Stimulated activated naive CD4-positive, alpha-beta T cell treated with Interleukin-2 at 50 U/mL for 16 hours (primary cell): ENCODE results near the gene GPR143.
A peak's percentile ranks its signal among the peaks of the same experiment; 100 is the strongest.

ENCODE experiments used
- DNase-seq: peaks from one replicate; lab custom pipeline; 2025; lab: John Stamatoyannopoulos, UW

GPR143 gene

DNA sequence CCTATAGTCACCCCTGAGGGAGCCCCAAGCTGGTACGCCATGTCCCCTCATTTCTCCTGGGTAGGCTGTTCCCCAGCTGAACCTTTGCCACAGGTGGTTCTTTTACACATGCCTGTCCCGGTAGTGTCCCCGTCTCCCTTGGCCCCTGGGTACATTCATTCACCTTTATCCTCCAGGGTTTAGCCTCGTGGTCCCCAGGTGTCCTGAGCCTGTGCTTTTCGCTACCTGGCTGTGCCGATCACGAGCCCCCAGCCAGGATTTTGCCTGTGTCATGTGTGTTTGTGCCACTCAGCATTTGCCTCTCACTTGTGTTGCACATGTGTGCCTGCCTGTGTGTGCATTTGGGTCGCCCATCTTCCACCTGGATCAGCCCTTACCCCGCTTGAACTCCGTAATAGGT lies 57.6 kb downstream of the GPR143 start:
- DNase-seq = no peak

DNA sequence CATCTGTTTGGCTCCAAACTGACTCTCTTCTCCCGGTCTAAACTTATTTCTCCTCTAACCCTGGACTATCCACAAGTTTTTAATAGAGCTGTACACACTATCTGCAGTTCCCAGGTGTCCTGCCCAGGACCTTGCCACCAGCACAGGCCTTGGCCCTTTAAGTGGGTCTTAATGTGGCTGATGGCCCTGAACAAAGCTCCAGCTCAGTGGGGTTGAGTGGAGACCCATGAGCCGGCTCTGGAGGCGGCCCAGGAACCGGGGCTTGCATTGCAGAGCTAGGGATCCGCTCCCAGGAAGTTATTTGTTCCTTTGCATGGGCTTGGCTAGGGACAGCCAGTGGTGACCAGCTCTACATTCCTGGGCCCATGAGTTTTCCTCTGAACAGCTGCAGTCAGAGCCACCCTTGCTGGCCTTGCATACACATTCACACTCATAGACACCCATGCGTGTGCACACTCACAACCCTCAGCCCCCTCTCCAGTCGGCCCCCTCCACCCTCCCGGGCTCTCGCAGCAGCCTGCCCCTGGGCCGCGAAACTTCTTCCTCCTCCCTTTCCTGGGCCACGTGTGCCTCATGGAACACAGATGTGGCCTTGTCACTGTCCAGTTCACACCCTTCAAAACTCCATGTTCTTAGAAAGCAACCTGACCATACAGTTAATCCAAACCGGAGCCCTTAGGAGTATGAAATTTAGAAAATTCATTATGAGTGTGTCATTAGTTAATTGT lies 58.2 kb downstream of the GPR143 start:
- no peak for DNase-seq

DNA sequence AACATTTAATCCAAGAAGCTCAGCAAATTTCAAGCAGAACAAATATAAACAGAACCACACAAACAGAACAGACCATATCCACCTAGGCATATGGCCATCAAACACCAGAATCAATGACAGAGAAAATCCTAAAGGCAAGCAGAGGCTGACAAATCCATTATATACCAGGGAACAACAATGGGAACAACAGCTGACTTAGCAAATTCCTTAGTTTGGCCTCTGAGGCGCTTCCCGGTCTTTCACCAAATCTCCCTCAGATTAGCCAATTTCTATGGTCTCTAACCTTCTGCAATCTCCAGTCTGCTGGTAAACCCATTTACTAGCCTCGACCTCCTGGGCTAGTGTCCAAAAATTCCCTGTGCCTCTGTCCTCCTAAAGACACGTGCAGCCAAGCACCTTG lies 59.2 kb downstream of the GPR143 start:
- no peak for DNase-seq

DNA sequence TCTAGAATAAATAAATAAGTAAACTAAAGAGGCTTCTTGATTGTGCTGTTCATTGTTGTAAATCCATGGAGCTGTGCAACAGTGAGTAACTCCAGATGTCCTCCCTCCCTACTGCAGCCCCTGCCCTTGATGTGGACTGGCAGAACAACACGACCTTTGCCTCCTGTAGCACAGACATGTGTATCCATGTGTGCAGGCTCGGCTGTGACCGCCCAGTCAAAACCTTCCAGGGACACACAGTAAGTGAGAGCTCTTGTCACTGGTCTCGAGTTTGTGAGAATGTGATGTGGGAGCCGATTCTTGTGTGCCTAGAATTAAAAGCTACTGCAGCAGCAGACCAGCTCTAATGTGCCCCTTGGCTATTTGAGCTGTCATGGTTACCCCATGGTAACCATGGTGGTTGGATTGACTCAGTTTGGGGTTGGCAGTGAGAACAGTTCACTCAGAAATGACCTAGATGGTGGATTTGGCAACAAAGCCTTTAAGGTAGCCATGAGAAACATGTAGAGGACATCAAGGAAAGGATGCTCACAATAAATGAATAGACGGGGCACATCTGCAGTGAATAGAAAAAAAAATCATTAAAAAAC lies 60.7 kb downstream of the GPR143 start:
- no peak for DNase-seq

DNA sequence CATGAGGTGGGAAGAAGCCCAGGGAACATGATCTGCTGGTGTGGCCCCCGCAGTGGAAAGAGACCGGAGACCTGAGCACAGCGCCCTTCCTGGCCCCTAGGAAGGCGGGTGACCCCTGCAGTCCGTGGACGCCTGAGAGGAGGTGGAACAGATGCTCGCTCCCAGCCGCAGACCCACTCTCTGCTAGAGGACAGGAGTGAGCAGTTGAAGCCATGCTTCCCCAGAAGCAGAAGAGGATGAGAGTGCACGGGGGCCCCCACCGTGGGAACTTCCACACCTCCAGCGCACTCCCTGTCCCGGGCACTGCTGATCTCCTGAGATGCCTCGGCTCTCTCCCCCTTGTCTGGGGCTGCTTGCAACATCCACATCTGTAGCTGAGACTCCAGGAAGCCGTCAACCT lies 62.2 kb downstream of the GPR143 start:
- DNase-seq = no peak

DNA sequence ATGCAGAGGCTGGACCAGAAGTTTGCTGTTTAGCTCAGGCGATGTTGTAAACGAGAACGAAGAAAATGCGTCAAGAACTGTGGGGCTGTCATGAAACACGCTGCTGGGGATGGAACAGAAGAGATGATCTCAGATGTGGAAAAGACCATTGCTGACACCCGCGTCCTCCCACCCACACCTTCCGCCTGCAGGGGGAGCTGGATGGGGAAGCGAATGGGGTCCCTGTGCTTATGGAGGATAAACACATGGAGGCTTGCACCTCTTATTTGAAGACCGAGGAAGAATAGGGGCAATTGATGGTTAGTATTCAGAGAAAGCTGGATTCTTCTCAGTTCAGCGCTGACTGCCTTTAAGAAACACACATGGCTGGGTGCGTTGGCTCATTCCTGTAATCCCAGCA lies 63.9 kb downstream of the GPR143 start:
- no peak for DNase-seq

DNA sequence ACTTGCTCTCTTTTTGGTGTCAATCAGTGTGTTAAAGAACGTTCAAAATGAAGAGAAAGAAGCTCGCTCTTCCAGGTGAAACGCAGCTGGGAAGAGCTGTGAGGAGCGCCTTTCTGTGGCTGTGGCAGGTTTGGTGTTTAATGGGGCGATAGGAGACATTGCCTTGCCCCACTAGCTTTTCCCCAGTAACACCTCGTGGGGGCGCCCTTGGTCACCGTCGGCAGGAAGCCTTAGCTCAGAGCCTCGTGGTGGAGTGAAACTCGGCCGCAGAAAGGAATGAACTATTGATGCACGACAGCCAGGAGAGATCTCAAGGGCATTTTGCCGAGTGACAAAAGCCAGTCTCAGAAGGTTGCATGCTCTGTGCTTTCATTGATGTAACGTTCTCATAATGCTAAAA lies 65.1 kb downstream of the GPR143 start:
- DNase-seq = no peak

DNA sequence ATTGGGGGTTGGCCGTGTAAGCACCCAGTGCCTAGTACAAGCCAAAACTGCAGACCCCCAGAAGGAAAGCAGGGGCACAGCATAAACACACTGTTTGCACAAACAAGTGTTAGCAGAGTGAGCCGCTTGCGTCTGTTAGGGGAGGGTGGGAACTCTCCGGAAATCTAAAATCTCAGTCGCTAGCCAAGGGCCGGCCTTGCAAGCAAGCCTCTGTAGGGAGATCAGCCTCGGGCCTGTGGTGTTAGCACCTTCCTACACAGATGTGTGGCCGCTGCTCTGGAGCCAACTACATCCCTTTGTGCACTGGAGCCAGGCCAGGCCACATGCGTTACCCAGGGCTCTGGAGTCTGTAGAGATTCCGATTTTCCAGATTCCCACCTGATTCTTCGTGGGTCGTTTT lies 67.1 kb downstream of the GPR143 start:
- DNase-seq = no peak

DNA sequence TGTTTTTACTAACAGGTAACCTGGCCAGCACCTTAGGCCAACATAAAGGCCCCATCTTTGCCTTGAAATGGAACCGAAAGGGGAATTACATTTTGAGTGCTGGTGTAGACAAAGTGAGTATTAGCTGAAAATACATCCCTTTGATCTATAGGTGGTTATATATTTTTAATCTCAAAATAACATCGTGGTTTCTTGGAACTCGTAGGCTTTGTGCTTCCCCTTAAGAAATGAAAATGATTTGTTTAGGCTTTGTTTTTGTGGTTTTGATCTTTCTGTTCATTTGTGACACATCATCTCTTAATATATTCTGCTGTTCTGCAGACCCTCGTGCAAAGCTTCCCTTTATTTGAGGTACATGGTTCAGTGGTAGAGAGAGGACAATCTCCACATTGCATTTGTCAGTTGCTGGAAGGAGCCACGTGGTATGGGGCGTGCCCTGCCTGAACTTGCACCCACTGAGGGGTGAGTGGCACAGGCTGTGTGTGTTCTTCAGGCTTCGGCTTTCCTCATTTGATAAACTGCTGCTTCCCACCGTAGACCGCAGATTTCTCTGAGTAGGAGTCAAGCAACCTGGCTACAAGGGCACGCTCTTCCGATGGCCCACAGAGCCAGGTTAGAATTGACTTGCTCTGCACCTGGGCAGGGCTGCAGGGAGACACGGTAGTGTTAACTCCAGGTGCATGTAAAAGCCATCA lies 72.2 kb downstream of the GPR143 start:
- no peak for DNase-seq

DNA sequence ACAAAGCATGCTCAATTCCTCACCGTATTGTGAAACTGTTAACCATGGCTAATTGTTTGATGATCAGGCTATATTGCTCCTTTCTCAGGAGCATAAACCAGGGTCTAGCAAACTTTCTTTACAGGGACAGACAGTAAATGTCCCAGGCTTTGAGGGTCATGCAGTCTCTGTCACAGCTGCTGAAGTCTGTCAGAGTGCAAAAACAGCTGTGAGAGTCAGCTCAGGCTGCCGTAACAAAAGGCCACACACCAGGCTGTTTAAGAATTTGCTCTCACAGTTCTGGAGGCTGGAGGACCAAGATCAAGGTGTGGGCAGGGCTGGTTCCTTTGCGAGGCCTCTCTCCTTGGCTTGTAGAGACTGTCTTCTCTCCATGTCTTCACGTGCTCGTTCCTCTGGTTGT lies 75.6 kb downstream of the GPR143 start:
- DNase-seq = no peak

DNA sequence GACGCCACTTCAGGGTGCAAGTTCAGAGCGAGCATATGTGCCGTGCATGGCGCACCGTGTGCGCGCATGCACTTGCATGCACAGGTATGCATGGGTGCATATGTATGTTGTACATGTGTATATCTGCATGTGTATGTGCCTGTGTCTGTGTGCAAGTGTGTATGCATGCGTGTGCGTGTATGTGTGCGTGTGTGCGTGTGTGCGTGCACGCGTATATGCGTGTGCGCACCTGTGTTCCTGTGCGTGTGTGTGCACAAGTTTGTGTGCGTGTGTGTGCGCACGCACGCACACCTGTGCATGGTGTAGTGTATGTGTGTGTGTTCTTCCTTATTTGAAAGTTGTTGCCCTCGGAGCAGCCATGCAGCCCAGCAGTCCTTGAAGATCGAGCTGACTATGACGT lies 76.8 kb downstream of the GPR143 start:
- no peak for DNase-seq

DNA sequence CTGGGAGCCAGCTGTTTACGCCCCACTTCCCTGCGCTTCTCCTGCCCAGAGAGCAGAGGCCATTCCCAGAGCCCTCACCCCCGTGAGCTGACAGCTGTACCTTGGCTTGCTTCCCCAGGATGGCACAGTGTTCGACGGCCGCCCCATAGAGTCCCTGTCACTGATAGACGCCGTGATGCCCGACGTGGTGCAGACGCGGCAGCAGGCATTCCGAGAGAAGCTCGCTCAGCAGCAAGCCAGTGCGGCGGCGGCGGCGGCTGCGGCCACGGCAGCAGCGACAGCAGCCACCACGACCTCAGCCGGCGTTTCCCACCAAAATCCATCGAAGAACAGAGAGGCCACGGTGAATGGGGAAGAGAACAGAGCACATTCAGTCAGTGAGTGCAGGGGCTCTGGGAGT lies 77.7 kb downstream of the GPR143 start:
- DNase-seq = no peak

DNA sequence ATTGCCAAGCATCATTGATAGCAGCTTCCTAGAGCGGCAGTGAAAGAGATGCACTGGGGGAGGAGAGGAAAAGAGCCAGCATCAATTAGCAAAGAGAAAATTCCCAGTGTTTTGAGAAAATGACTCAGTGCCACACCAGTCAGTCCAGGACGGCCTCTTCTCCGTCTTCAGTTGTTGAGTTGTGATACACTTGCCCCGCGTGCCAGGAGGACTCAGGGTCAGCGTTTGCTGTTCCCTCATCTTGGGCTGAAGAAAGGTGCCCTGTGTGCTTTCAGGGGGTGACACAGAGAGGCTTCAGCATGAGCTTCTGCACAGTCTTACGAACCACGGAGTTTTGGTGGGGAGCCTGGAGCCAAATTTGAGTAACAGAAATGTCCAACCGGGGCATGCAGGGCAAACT lies 82.3 kb downstream of the GPR143 start:
- DNase-seq = no peak

DNA sequence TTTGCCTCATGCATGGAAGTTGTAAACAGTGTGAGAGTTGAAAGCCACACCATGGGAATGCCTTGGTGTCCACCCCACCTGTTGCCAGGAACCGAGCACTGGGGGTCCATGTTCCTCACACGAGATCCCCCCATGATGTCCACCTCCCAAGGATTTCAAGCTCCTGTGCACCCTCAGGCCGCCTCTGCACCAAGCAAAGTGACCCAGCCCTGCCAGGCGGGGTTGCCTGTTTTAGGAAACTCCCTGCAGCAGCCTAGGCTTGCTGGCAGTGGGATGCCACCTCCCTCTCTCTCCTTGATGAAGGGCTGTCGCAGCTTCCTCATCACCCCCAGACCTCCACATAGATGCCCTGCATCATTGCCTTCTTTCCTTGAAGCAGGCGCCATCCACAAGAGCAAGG lies 82.8 kb downstream of the GPR143 start:
- DNase-seq = no peak

DNA sequence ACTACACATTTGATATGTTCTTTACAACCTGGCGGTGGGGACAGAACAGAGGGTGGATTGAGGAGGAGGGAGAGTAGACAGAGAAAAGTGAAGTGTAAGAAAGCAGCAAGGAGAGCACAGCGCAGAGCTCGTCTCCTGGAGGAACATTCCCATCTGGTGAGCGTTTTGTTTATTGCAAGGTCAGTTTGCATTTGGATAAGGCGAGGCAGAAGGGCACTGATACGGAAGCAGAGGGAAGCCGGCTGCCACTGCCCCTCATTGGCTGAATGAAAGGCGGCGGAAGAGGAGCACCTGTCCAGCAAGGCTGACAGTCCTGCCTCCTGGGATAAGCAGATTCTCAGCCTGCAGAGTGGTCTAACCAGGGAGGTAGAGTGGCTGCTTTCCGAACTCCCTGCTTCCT lies 83.2 kb downstream of the GPR143 start:
- no peak for DNase-seq

DNA sequence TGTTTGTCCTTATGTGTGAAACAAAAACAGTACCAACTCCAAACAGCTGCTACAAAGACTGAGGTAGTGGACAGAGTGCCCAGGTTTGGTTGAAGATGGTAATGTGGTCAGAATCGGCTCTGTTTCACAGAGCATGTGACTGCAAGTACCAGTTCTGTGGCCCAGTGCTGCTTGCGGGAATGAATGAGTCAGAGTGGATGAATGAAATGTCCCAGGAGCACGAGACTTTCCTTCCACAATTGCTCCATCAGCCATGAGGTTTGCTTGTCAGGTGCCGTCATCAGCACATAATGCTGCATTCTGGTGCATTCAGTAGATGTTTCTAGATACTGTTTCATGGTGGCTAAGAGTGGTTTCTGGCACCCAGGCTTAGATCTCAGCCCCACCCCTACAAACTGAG lies 84.2 kb downstream of the GPR143 start:
- no peak for DNase-seq

DNA sequence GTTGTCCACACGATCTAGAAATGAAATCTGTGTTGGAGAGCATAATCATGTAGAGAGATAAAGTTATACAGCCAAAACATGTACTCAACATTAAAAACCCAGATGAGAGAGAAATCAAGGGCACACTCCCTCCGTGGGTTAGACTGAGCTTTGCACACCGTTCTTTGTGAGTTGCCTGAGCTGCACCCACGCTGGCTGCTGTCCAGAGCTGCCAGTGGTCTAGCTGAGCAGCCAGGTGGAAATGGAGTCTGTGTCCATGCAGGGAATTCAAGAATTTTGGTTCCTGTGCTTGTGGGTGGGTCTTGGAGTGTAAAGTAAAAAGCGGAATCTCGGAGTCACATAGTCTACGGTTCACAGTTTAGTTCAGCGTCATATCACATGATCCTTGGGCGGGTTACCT lies 84.6 kb downstream of the GPR143 start:
- no peak for DNase-seq

DNA sequence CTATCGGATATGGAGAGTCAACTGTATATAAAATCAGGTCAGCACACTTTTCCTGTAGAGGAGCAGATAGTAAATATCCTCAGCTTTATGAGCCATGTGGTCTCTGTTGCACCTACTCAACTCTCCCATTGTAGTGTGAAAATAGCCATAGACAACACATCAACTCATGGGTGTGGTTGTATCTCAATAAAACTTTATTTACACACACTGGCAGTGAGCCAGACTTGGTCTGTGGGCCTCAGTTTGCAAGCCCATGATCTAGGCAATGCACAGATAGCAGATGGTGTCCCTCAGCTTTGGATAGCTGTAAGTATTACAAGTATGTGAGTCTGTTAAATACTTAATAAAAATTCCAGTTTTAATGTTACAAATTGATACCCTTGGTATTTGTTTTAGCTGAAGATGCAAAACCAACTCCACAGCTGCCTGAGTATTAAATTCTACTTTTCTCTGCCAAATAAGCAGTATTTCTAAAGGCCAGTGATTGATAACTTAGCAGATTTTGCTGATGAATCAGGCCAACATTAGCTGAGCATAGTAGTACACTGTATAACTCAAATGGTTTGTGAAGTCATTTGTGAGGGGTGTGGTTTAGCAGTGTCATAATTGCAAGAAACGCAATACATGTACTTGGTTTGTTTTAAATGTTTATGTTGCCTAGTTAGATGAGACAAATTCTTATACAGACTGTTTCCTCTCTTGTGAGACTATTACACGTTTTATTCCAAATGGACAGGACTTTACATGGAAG lies 87.3 kb downstream of the GPR143 start:
- DNase-seq = no peak

DNA sequence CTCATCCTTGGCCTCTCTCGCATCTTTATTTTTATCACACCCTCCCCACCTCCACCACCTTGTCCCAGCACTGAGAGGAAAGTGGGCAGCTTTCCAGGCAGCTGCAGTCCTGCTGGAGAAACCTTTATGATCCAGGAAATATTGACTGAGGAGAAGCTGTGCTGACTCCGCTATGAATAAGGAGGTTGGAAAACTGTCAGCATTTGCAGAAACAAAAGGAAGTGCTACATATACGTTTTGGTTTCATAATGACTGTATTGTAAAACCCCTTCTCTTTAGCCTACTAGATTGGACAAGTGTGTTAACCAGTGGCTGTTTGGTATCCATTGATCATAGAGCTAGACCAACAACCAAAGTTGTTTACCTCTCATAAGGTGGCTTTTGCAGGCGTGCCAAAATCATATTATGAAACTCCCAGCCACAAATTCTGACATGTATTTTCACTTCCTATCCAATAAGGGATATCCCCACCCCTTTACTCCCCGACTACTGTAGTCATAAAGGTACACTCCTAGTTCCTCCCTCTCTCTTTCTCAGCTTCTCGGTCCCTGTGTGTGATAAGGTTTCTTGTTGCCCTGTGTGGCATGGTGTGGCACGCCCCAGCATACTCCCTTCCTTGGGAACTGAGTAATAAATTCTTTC lies 88.4 kb downstream of the GPR143 start:
- peak; percentile 11 for DNase-seq

DNA sequence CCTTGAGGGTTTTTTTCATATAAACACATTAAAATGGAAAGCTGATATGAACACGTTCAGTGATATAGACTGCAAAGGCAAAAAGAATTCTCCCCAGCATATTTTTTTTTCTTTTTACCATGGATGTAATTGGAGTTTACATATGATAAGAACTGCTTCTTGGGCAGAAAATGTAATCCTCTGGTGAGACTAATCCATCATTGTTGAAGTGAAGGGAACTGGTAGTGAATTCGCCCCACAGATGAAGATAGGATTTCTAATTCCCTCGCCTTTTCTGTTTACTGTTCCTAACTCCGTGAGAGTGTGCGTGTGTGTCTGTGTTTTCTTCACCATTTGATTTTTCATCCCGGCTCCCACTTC lies 88.9 kb downstream of the GPR143 start:
- no peak for DNase-seq

DNA sequence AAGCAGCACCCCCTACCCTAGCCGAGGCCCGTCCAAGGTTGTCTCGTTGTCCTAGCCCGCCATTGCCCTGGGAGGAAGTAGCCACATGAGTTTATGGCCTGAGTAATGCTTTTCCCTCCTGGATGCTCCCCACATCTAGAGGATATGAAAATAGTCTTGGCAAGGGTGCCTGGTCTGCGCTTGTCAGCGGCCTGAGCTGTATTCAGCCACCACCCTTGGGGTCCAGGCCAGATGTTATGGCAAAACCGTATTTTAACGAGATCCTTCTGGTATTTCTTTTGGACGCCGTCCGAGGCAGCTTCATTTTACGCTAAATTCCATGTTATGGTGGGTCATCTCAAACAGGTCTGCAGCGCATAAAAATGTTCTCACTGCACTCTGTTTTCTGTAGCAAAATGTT lies 89.3 kb downstream of the GPR143 start:
- DNase-seq = no peak
